GM11168 (cell line): ENCODE measurements around the gene KRTAP9-7.
"Not testable (repeated sequence)": the region's sequence is repeated elsewhere in the genome, so short reads cannot be mapped to it uniquely, and the experiment has no call there.

ENCODE experiments used
- in situ Hi-C: fragments of 300-500 bp; cut with MboI; formaldehyde crosslinking; loops from one replicate; pipeline ENCODE4 v1.12.0; 2022; ENCODE audit warnings: low sequenced_read_pairs; ENCODE audit not compliant: unreplicated experiment

Gene KRTAP9-7

DNA sequence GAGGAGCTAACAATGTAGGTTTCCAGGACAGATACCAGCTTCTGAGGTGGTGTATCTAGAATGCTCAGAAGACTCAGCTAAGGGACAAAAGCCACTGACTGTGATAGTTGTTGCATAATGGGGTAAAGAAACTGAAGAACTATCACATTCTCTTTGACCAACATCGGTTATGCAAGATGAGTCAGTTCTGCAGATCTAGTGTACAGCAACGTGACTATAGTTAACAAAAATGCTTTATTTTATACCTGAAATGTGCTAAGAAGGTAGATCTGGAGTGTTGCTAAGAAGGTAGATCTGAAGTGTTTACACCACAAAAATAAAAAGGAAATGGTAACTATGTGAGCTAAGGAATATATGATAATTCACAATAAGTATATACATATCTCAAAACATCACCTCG is 7.8 kb upstream of the KRTAP9-7 start:
- in situ Hi-C loops, result no loop called here

DNA sequence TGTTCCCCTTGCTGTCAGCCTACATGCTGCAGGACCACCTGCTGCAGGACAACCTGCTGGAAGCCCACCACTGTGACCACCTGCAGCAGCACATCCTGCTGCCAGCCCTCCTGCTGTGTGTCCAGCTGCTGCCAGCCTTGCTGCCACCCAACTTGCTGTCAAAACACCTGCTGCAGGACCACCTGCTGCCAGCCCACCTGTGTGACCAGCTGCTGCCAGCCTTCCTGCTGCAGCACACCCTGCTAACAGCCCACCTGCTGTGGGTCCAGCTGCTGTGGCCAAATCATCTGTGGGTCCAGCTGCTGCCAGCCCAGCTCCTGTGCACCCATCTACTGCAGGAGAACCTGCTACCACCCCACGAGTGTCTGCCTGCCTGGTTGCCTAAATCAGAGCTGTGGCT is 4.2 kb upstream of the KRTAP9-7 start:
- in situ Hi-C loops, result not testable (repeated sequence)

DNA sequence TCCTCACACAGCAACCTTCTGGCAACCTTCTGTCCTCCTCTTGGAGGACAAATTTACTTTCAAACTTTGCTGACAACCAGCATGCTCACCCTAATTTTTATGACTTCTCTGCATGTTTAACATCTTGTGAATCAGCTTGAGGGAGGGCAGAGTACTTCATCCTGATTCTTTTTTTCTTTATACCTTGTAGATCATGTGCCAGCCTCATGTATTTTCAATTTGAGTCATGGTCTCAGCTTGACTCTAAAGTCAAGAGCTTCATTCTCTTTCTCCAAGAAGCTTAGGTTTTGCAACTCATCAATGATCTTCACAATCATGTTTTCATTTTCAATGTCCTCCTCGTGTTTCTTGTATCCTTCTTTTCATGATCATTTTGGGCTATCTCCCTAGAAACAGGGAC is 3.6 kb upstream of the KRTAP9-7 start:
- in situ Hi-C loops, result no loop called here

DNA sequence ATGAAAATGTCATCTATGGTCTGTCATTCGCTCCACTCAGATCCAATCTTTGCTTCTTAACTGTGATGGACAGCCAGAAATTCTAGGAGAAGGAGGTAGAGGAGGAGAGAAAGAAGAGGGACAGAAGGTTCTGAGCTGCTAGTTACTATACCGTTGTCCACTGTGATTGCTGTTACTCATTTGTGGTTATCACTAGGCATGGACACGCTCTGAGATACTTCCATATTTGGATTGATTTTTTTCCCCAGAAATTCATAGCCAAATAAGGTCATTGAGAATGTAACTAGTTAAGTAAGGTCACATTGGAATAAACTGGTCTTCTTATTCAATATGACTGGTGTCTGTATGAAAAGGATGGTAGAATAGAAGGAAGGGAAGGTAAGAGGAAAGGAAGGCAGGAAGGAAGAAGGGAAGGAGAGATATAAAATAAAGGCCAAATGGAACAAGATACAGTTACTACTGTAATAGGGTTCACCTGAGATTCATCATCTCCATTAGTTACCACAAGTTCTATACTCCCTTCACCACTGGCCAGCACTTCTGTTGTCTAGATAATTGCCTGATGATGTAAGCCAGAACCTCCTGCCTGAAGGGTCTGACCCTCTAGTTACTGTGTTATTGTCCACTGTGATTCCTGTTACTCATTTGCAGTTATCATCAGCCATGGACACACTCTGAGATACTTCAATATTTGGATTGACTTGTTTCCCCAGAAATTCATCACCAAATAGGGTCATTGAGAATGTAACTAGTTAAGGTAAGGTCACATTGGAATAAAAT is 2.9 kb downstream of the KRTAP9-7 start:
- in situ Hi-C loops, result no loop called here

DNA sequence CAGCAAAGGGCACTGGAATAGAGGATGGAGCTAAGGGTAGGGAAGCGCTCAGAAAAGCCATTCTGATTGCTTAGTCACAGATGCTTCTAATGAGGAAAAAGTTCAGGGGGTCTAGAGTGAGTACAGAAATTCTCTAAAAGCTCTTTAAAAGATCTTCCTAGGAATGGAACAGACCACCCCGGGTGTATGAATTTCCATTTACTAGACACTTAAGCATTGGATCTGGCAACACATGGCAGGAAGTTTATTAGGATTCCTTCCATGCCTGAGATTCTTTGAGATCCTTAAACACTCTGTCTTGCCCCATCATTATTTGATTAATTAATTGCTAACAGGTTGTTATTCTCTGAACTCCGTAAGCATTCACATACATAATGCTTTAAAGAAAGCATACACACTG is 8.5 kb downstream of the KRTAP9-7 start:
- in situ Hi-C loops, result no loop called here

DNA sequence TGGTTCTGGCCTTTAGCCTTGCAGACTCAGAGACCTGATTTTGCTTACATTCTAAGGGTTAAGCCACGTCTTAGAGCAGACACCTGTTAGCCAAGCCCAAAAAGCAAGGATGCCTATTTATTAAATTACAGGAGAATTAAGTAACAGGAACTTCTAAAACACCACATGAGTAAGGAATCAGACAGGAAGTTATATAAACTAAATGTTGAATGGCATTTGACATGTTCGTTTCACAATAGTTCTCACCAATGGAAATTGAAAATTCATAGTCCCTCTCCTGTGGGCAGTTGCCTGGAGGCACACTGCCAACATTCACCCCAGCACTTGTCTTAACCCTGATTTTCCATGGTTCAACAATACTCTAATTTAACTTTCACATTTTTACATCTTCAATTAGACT is 9.0 kb downstream of the KRTAP9-7 start:
- in situ Hi-C loops, result no loop called here

DNA sequence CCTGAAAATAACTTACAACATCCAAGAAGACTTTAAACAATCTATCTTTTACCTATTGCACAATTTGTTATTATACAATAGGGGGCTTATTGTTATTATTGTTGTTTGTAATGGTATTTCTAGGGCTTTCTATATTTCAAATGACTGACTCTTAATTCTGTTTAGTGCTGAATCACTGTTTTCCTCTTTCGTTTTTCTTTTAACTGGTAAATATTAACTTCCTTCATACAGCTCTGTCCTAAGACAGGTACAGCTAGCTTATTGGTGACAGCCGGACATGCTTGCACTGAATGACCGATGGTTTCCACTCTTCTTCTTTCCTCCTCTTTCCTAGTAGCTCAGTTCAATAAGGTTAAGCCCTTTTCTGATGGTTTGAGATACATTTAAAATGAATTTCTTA is 11.6 kb downstream of the KRTAP9-7 start:
- in situ Hi-C loops, result no loop called here

DNA sequence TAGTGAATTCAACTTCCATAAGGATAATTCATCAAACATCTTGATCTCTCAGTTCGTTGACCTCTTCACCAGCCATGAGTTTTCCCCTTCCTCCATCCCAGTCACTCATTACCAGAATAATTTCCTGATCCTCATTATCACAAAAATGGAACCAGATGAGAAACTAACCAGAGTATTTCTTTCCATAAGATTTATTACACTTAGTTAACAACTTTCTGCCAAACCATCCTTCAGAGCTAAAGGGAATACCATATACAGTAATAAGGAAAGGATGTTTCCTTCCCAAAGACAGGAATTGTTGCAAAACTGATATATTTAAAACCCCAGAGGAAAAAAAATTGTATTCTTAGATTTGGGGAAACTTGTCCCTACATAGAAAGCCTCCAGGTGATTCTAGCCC is 18.5 kb downstream of the KRTAP9-7 start:
- in situ Hi-C loops, result no loop called here

DNA sequence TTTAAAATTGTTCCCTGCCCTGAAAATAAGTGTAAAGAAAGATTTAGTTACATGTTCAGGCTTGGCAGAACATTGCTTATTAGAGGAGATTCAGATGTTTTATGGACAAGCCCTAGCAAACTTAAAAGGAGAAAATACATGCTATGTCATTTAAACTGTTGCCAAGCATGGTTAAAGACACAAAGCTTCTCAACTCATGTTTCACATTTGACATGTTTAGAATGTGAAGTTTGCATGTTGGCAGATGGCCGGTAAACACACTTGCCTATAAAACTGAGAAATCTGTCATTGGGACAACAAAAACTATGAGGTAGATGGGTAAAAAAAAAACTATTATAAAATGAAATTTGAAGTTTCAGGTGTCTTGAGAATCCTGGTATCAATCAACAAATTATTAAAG is 21.3 kb downstream of the KRTAP9-7 start:
- in situ Hi-C loops, result no loop called here

DNA sequence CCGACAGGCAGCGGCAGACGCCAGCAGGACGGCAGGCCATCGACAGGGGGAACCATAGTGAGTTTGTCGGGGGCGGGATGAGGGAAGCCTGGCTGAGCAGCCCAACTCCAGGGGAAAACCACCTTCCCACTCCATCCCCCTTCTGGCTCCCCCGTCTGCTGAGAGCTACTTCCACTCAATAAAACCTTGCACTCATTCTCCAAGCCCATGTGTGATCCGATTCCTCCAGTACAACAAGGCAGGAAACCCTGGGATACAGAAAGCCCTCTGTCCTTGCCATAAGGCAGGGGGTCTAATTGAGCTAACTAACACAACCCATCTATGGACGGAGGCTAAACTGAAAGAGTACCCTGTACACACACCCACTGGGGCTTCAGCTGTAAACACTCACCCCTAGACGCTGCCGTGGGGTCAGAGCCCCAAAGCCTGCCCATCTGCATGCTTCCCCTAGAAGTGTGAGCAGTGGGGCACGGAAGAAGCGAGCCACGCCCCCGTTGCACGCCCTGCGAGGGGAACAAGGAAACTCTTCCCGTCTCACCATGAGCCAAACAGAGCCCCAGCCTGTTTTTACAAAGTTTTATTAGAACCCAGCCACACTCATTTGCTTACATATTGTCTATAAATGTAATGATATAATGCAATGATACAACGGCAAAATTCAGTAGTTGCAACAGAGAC is 23.1 kb downstream of the KRTAP9-7 start:
- in situ Hi-C loops, result no loop called here

DNA sequence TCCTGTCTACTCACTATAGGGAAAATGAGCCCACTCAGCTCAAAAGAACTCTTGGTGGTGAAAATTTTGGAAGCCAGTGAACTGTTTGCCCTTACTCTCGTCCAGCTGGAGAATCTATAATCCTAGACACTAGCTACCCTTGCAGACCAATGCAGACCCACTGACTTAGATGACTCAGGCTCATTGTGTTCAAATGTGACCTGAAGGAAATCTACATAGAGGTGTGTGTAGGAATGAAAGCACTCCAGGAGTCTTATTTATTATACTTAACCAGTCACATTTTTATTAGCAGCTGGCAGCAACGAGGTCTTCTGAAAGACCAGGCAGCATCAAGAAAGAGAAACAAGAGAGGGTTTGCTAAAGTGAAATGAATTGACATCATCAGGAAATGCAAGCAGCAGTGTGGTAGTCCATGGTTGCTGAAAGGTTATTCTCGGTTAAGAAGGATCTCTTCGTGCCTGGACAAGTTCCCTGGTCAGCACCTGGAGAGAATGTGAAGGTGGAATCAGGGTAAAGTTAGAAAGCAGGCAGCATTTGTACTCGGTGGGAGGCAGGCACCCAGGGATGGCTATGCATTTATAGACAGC is 25.8 kb downstream of the KRTAP9-7 start:
- in situ Hi-C loops, result loop anchor here (25.0 kb wide), 1 partner anchor 389 kb away; no protein-coding TSS in a partner anchor

DNA sequence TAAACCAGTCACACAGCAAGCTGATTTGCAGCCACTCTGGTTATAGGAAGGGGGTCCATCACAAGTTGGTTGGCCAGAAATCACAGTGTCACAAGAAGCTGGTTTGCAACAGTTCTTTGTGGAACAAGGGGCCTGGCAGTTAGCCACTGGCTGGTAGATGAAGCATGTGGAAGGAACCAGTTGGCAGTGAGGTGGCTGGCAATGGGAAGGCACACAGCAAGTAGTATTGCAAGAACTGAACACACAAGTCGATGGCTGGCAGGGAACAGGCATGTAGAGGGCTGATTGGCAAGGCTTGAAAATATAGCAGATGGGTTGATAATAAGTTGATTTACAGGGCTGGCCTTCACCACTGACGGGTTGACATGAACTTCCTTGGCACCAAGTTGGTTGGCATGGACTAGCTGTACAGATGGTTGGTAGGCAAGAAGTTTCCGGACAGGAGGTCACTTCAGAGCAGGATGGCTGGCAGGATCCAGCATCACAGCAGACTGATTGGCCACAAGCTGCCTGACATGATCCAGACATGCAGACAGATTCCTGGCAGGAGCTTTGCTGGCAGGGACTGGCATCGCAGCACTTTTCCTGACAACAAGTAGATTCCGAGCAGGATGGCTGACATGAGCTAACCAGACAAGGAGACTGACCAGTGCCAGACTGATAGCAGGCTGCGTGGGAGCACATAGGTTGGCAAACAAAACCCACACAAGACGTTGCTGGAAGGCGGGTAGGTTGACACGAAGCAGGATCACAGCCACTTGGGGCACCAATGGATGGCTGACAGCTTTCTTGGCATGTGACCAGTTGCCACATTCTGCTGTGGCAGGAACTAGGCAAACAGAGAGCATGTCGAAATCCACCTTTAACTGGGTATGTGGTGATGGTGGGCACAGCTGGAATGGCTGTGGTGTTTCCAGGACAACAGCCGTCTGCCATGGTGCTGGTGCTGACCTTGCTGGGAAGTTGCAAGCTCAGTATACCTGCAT is 26.7 kb downstream of the KRTAP9-7 start, which contains the start of gene KRTAP29-1:
Gene KRTAP29-1 (minus strand): TSS at position 936 of the 986 bp plus-strand sequence. CDS start 0 bp downstream, at position 936.
- in situ Hi-C loops, result loop anchor here (25.0 kb wide), 1 partner anchor 390 kb away; no protein-coding TSS in a partner anchor

DNA sequence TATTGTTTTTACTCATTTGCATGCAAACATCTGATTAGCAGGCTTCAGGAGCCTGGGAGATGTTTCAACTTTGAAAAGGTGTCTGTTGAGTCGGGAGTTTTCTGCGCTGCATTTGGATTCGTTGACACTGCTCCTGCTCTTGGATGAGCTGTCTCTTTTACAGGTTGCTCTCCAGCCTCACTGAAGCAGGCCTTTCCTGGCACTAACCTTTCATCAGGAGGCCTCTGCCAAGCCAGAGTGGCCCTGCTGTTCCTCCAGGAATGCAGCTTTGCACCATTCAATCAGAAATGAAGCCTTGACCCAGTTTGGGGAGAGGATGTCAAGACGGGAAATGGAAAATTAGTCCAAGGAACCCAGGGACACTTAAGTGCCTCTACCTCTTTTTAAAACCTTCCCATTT is 27.5 kb downstream of the KRTAP9-7 start:
- in situ Hi-C loops, result loop anchor here (25.0 kb wide), 1 partner anchor 391 kb away; no protein-coding TSS in a partner anchor

DNA sequence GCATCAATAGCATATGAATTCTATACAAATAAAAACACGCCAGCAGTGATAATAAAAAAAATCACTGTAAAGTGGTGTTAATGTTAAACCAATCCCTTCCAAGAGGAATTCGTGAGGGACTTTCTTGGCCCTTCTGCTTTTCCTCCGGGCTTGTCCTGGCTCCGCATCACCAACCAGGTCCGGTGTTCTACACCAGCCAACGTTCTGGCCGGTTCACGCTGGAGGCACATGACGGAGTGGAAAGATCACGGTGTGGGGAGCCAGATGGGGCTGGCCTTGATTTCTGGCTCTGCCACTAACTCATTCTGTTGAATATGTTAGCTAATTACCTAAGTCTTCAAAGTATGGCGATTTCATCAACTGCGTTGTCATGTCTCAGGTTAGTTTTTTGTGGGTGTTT is 28.6 kb downstream of the KRTAP9-7 start:
- in situ Hi-C loops, result loop anchor here (25.0 kb wide), 1 partner anchor 392 kb away; no protein-coding TSS in a partner anchor

DNA sequence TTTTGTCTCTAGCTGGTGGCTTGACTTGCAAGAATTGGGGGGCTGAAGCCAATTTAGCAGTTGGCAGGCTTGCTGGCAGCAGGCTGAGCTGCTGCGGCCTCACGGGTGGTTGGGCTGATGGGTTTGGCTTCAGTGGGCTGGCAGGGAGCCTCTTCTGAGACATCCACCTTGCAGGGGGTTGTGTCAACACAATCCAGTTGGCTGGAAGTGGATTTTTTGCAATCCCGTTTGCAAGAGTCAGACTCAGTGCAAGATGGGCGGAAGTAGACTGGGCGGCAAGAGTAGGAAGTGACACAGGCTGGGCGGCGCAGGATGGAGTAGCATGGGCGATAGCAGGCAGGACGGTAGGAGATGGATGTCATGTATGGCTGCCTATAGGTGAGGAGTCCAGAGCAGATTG is 32.1 kb downstream of the KRTAP9-7 start:
- in situ Hi-C loops, result loop anchor here (25.0 kb wide), 1 partner anchor 395 kb away; no protein-coding TSS in a partner anchor

DNA sequence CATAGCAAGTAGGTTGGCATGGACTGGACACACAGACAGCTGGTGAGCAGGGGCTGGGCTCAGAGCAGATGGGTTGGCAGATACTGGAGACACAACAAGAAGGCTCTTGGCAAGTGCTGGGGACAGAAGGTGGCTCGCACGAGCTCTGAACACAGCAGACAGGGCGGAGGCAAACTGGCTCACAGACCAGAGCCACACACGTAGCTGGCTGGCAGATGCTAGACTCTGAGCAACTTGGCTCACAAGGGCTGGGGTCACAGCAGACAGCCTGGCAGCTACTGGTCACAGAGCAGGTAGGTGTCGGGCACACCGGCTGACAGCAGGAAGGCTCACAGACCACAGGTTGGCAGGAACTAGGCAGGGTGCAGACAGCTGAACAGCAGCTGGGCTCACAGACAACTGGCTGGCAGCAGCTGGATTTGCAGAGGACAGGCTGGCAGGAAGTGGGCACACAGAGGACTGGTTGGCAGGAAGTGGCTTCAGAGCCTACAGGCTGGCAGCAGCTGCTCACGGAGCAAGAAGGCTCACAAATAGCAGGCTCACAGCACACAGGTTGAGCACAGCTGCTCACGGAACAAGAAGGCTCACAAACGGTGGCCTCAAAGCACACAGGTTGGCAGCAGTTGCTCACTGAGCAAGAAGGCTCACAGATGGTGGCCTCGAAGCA is 32.9 kb downstream of the KRTAP9-7 start:
- in situ Hi-C loops, result loop anchor here (25.0 kb wide), 1 partner anchor 396 kb away; no protein-coding TSS in a partner anchor

DNA sequence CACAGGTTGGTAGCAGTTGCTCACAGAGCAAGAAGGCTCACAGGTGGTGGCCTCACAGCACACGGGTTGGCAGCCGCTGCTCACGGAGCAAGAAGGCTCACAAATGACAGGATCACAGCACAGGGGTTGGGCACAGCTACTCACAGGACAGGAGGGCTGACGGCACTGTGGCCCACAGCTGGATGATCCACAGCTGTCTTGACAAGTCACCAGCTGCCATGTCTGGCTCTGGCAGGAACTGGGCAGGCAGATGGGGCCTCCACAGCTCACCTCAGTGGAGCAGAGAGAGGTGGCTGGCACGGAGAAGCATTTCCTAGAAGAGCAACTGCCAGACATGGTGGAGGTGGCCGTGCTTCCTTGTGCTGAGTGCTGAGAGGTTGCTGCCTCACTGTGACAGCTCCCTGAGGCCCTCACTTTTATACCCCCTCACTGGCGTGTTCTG is 33.4 kb downstream of the KRTAP9-7 start, which contains the start of gene KRTAP16-1:
Gene KRTAP16-1 (minus strand): TSS at position 392 of the 442 bp plus-strand sequence. CDS start 56 bp downstream, at position 336.
- in situ Hi-C loops, result loop anchor here (25.0 kb wide), 1 partner anchor 397 kb away; no protein-coding TSS in a partner anchor

DNA sequence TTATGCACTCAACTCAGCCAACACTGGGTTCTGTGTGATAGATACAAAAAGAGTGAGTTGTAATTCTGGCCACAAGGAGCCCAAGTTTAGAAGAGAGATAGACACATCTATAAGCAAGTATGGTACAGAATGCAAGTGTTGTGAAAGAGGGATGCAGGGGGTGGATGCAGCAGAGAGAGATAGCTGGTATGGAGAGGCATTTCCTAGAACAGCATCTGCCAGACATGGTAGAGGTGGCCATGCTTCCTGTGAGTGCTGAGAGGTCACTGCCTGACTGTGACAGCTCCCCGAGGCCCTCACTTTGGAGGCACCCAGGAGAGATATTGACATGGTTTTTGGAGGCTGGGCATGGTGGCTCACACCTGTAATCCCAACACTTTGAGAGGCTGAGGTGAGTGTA is 35.6 kb downstream of the KRTAP9-7 start:
- in situ Hi-C loops, result loop anchor here (25.0 kb wide), 1 partner anchor 399 kb away; no protein-coding TSS in a partner anchor
